Muscle of leg (tissue), 16 donors: ENCODE results near the gene MVB12B. TPM values are rescaled to one million over a fixed set of nuclear protein-coding genes. Genes with fewer than 3 reads are reported as not detected.
"Not testable (repeated sequence)": the region's sequence is repeated elsewhere in the genome, so short reads cannot be mapped to it uniquely, and the experiment has no call there.

Source experiments
- DNase-seq: peaks from one replicate; pipeline ENCODE4 v3.0.0; 2013
- H3K27ac ChIP-seq: one replicate; pipeline ENCODE4 v1.5.1; 2013; ENCODE audit warnings: mild to moderate bottlenecking, low read length, control low read depth
- H3K27me3 ChIP-seq: one replicate; pipeline ENCODE4 v1.6.1; 2013; ENCODE audit warnings: low read length; ENCODE audit not compliant: control insufficient read depth, insufficient read depth
- H3K36me3 ChIP-seq: one replicate; pipeline ENCODE4 v1.6.1; 2013; ENCODE audit warnings: low read length; ENCODE audit not compliant: control insufficient read depth, insufficient read depth
- H3K4me1 ChIP-seq: one replicate; pipeline ENCODE4 v1.6.1; 2013; ENCODE audit warnings: low read length; ENCODE audit not compliant: control insufficient read depth, insufficient read depth
- H3K4me3 ChIP-seq: one replicate; pipeline ENCODE4 v1.5.1; 2013; ENCODE audit warnings: low read length, control low read depth
- H3K9me3 ChIP-seq: replicated peaks from 2 replicates; pipeline ENCODE4 v1.6.1; 2013; ENCODE audit warnings: low read depth, low read length; ENCODE audit not compliant: control insufficient read depth
- WGBS: methylation state at CpG from one replicate; pipeline ENCODE4 v1.1.5; 2013; ENCODE audit warnings: missing lambda C conversion rate; ENCODE audit not compliant: insufficient coverage; 5-methylcytosine and 5-hydroxymethylcytosine counted together
- long read RNA-seq, 11 donors: transcript quantifications; one replicate each; lab custom pipeline, GENCODE V29; 2026
- polyA plus RNA-seq, 8 donors: library from polyadenylated mRNA; unstranded; fragments of 120-200 nt; gene quantifications; one replicate each; pipeline versions ENCODE4 v1.2.1 to v1.2.3, GENCODE V29; 2013; ENCODE audit warnings: inconsistent platforms in 1 of 8, low replicate concordance in 1 of 8; ENCODE audit not compliant: insufficient read length in 8 of 8, insufficient read depth in 1 of 8
- total RNA-seq: library from RNA; stranded (reverse); fragments of 120-200 nt; gene quantifications from one replicate; pipeline ENCODE4 v1.2.4, GENCODE V29; 2013

MVB12B gene
- total RNA-seq (11.3 TPM), polyA plus RNA-seq (10 to 100 TPM; 14.5 to 16.7 (median 15.4) TPM)
- long read RNA-seq, donor 1, full-length matches to known transcripts = 4 of 4 reads
- long read RNA-seq, donor 1, partial matches to known transcripts = 0 of 4 reads
- long read RNA-seq, donor 1, other reads (novel, unspliced or antisense) = 0 of 4 reads
- long read RNA-seq, donor 2, partial matches to known transcripts = 0 of 1 reads
- long read RNA-seq, donor 2, other reads (novel, unspliced or antisense) = 0 of 1 reads
- long read RNA-seq, donor 3, full-length matches to known transcripts = 6 of 6 reads
- long read RNA-seq, donor 3, partial matches to known transcripts = 0 of 6 reads
- long read RNA-seq, donor 3, other reads (novel, unspliced or antisense) = 0 of 6 reads
- long read RNA-seq, donor 4, full-length matches to known transcripts = 6 of 6 reads
- long read RNA-seq, donor 4, partial matches to known transcripts = 0 of 6 reads
- long read RNA-seq, donor 4, other reads (novel, unspliced or antisense) = 0 of 6 reads
- long read RNA-seq, donor 5, full-length matches to known transcripts = 5 of 5 reads
- long read RNA-seq, donor 5, partial matches to known transcripts = 0 of 5 reads
- long read RNA-seq, donor 5, other reads (novel, unspliced or antisense) = 0 of 5 reads
- long read RNA-seq, donor 6, full-length matches to known transcripts = 3 of 3 reads
- long read RNA-seq, donor 6, partial matches to known transcripts = 0 of 3 reads
- long read RNA-seq, donor 6, other reads (novel, unspliced or antisense) = 0 of 3 reads
- long read RNA-seq, donor 7, full-length matches to known transcripts = 4 of 4 reads
- long read RNA-seq, donor 7, partial matches to known transcripts = 0 of 4 reads
- long read RNA-seq, donor 7, other reads (novel, unspliced or antisense) = 0 of 4 reads
- long read RNA-seq, donor 8, full-length matches to known transcripts = 4 of 4 reads
- long read RNA-seq, donor 8, partial matches to known transcripts = 0 of 4 reads
- long read RNA-seq, donor 8, other reads (novel, unspliced or antisense) = 0 of 4 reads
- long read RNA-seq, donor 9, full-length matches to known transcripts = 3 of 3 reads
- long read RNA-seq, donor 9, partial matches to known transcripts = 0 of 3 reads
- long read RNA-seq, donor 9, other reads (novel, unspliced or antisense) = 0 of 3 reads
- long read RNA-seq, donor 10, full-length matches to known transcripts = 3 of 3 reads
- long read RNA-seq, donor 10, partial matches to known transcripts = 0 of 3 reads
- long read RNA-seq, donor 10, other reads (novel, unspliced or antisense) = 0 of 3 reads
- long read RNA-seq, donor 11, full-length matches to known transcripts = 2 of 2 reads
- long read RNA-seq, donor 11, partial matches to known transcripts = 0 of 2 reads
- long read RNA-seq, donor 11, other reads (novel, unspliced or antisense) = 0 of 2 reads

- DNase-seq = peak; percentile 57
- 2% methylated on average over 83 of the region's 94 CpGs for WGBS
- peak within 1 kb of the TSS; percentile 58 for H3K4me3 ChIP-seq
Observed at GRCh38 chr9:126326228-126327005, at the start of gene MVB12B. TSS of gene MVB12B (plus strand) at chr9:126326829. CDS start at chr9:126326930, 101 bp downstream.

GRCh38 chr9:126283799-126284465 lies 42.7 kb upstream of the MVB12B start:
- no peaks in the 10 kb centered on the region for H3K9me3 ChIP-seq
- H3K4me1 ChIP-seq = no peaks in the 10 kb centered on the region
- WGBS = 77% methylated on average over 7 of the region's 9 CpGs
- DNase-seq = no peak
- H3K27me3 ChIP-seq = peaks cover 3% of the 10 kb centered on the region
- no peak overlapping the region for H3K27ac ChIP-seq
- H3K36me3 ChIP-seq = no peaks in the 10 kb centered on the region
- no peak overlapping the region for H3K4me3 ChIP-seq

More at GRCh38 chr9:126326228-126327005, at the start of gene MVB12B:
- H3K4me1 ChIP-seq = peaks cover 27% of the 10 kb centered on the region
- H3K36me3 ChIP-seq = no peaks in the 10 kb centered on the region
- H3K27me3 ChIP-seq = no peaks in the 10 kb centered on the region
- H3K9me3 ChIP-seq = peaks cover 11% of the 10 kb centered on the region
- peak within 1 kb of the TSS; percentile 82 for H3K27ac ChIP-seq

GRCh38 chr9:126285652-126286051 lies 41.0 kb upstream of the MVB12B start:
- H3K4me3 ChIP-seq, H3K9me3 ChIP-seq, DNase-seq, H3K4me1 ChIP-seq, H3K27ac ChIP-seq, H3K27me3 ChIP-seq, H3K36me3 ChIP-seq: not testable (repeated sequence)
- no CpG with 5 or more reads among the region's 2 CpGs for WGBS

- Histone ChIP-seq H3K27me3 (peaks cover 3% of the 10 kb centered on the region), H3K9me3 (no peaks in the 10 kb centered on the region), H3K27ac (no peak overlapping the region), H3K4me3 (no peak overlapping the region), H3K4me1 (no peaks in the 10 kb centered on the region), H3K36me3 (no peaks in the 10 kb centered on the region)
- no CpG with 5 or more reads among the region's 6 CpGs for WGBS
- no peak for DNase-seq
Observed at GRCh38 chr9:126287166-126287866, 39.3 kb upstream of the MVB12B start.

GRCh38 chr9:126290871-126291270 lies 35.8 kb upstream of the MVB12B start:
- peaks cover 9% of the 10 kb centered on the region for H3K27me3 ChIP-seq
- H3K9me3 ChIP-seq = no peaks in the 10 kb centered on the region
- no peak for DNase-seq
- WGBS = 67% methylated on average over 4 of the region's 9 CpGs
- H3K27ac ChIP-seq = no peak overlapping the region
- peaks cover 2% of the 10 kb centered on the region for H3K4me1 ChIP-seq
- no peak overlapping the region for H3K4me3 ChIP-seq
- H3K36me3 ChIP-seq = no peaks in the 10 kb centered on the region

GRCh38 chr9:126291925-126292324 lies 34.7 kb upstream of the MVB12B start:
- WGBS = 91% methylated on average over 4 of the region's 4 CpGs
- H3K9me3 ChIP-seq = no peaks in the 10 kb centered on the region
- H3K27ac ChIP-seq = no peak overlapping the region
- H3K36me3 ChIP-seq = no peaks in the 10 kb centered on the region
- peaks cover 2% of the 10 kb centered on the region for H3K4me1 ChIP-seq
- DNase-seq = no peak
- peaks cover 9% of the 10 kb centered on the region for H3K27me3 ChIP-seq
- no peak overlapping the region for H3K4me3 ChIP-seq

DNA sequence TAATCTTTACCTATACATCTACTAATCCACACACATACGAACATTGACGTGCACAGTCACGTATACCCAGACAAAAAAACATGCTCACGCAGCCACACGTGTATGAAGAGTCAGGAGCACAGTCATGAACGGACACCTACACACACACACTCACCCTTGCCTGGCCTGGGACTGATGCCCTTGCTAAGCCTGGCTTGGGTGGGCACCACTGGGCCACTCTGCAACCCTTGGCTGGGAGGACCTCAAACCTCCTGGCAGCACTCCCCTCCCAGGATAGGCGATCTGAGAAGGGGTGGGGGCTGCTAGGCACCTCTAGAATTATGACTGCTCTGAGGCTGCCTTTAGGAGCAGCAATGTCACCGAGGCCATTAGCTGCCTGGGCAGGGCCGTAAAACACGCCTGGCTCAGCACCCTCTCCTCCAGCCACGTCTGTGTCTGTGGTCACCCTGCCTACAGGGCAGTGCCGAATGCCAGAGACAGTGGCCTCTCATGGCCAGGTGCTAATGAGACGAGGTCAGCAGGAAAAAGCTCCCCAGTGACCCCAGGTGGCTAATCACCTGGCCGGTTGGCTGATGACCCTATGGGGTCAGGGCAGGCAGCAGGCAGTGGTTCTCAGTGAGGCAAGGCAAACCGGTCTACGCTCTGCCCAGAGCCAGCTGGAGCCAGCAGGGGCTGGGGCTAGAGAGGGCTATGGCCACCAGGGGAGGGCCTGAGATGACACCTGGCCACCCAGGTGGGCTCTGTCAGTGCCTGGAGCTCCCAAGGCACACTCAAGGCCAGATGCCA lies 33.7 kb upstream of the MVB12B start:
- H3K36me3 ChIP-seq = no peaks in the 10 kb centered on the region
- peaks cover 7% of the 10 kb centered on the region for H3K27me3 ChIP-seq
- H3K9me3 ChIP-seq = no peaks in the 10 kb centered on the region
- H3K4me1 ChIP-seq = peaks cover 9% of the 10 kb centered on the region
- WGBS = 56% methylated on average over 15 of the region's 16 CpGs
- DNase-seq = no peak
- H3K27ac ChIP-seq = no peak overlapping the region
- no peak overlapping the region for H3K4me3 ChIP-seq

DNA sequence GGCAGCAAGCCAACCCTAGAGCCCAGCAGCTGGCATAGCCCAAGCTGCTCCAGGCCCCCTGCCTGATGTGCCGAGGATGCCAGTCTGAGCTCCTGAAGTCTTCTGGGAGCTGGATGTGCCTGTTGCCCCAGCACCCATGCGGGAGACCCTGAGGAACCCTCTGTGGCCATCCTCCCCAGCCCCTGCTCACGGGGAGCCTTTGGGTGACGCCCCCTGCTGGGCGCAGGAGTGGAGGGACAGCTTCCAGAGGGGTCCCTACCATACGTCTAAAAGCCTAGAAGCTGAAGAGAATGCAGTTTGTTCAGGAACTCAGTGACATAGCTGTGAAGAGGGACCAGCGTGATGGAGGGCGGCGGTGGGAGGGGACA lies 33.1 kb upstream of the MVB12B start:
- WGBS = 60% methylated on average over 7 of the region's 9 CpGs
- Histone ChIP-seq H3K4me1 (peaks cover 15% of the 10 kb centered on the region), H3K4me3 (no peak overlapping the region), H3K9me3 (no peaks in the 10 kb centered on the region), H3K36me3 (no peaks in the 10 kb centered on the region), H3K27me3 (peaks cover 8% of the 10 kb centered on the region), H3K27ac (no peak overlapping the region)
- DNase-seq = no peak
